ENCODE results near the gene NKX2-1.
"Not testable (repeated sequence)": the region's sequence is repeated elsewhere in the genome, so short reads cannot be mapped to it uniquely, and the experiment has no call there.

The NKX2-1 gene

DNA sequence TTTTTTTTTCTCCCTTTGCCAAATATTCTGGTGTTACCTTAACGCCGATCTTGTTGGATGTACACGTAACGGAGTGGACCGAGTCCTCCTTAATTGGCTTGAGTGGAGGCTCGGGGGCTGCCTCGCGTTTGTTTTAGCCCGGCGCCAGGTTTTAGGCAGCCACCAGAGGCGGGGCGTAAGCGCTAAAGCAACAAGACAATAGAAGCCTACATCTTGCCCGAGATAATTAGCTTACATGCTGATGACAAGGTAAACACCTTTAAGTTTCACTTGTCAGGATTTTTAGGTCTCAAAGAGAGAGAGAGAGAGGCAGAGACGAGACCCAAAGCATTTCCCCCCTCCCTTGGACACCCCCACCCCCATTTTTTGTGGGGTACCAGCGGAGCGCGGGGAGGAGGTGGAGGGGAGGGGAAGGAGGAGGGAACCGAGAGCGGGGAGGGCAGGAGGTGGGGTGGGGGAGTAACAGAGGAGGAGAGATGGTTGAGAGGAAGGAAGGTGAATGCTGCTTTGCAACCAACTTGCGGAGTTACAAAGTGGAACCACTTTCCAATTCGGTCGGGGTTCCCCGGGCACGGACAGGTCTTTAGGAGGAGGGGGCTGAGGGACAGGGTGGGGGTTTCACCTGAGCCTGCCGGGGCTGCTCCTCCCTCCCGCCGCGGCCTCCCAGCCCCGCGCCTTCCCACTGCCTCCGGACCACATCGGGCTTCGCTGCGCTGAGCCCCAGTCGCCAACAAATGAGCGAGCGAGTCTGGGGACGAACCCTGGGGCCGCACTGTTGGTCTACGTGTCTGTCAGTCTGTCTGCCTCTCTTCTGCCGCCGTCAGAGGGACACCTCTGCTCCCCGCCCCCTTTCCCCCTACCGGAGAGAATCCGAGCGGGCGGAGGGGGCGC is at the start of gene NKX2-1:
NKX2-1 (minus strand) TSS at position 802 of the 891 bp plus-strand sequence; CDS start at position 699, 103 bp downstream.
- TF ChIP-seq, protein P1, sequence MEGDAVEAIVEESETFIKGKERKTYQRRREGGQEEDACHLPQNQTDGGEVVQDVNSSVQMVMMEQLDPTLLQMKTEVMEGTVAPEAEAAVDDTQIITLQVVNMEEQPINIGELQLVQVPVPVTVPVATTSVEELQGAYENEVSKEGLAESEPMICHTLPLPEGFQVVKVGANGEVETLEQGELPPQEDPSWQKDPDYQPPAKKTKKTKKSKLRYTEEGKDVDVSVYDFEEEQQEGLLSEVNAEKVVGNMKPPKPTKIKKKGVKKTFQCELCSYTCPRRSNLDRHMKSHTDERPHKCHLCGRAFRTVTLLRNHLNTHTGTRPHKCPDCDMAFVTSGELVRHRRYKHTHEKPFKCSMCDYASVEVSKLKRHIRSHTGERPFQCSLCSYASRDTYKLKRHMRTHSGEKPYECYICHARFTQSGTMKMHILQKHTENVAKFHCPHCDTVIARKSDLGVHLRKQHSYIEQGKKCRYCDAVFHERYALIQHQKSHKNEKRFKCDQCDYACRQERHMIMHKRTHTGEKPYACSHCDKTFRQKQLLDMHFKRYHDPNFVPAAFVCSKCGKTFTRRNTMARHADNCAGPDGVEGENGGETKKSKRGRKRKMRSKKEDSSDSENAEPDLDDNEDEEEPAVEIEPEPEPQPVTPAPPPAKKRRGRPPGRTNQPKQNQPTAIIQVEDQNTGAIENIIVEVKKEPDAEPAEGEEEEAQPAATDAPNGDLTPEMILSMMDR (conservative IDR thresholded peaks at IDR 0.05), result no peak
- H3K27ac ChIP-seq, result peak within 1 kb of the TSS; percentile 56; the same call in 1 of the 2 replicates

DNA sequence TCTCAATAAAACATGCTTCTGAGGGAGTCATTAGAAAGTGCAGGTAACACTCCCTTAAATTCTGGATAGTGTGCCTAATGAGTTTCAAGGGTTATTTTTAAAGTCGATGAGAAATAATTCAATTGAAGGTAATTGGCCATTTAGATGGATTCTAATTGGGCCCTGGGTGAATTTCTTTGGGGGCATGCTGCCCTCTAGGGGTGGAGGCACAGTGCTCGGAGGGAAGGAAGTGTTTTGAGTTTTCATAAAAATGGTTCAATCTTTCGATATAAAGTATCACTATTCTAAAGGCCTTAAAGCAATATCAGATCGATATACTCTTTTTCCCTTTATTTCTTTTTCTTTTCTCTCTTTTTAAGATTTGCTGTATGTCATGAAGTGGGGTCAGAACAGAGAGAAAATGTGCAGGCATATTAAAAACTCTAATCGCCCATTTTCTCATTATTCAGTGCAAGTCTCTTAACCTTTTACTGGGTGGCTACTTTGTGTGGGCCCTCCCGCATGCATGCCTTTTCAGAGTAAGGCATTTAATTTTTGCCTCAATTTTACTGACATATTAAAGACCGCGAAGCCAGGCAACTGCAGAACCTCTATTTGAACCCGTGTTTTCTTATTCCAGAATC is 36.9 kb upstream of the NKX2-1 start:
- no peak overlapping the region for H3K27ac ChIP-seq
- TF ChIP-seq, protein P1 (conservative IDR thresholded peaks at IDR 0.05), result peak; percentile 93

DNA sequence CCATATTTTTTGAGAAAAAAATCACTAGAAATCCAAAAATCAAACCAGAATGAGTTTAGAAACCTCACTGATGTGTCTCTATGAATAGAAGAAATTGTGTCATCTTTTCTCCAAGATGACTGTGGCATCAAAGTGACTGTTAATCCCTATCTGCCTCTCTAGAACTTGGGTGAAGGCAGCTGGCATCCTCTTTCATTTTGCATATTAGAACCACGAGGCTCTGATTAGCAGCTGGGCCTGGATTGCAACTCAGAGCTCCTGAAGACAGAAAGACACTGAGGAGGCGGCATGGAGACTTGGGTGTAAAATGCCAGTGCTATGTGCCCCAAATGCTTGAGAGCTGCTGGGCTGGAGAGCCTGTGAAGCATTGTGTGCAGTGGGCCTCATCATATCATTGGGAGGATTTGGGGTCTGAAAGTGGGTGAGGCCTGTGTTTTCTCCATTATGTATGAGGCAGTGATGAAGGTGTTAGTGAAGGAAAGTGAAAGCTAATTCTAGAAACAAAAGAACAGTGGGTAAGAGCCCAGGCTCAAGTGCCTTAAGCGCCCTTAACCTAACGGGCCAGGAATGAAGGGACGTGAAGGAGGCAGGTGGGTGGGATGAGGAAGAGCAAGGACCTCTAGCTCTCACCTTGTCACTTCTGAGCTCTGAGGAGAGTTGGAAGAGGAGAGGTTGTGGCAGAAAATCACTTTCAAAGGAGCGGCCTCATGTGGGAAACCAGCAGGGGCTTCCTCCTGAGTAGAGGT is 36.1 kb upstream of the NKX2-1 start:
- TF ChIP-seq, protein P1 (conservative IDR thresholded peaks at IDR 0.05), result no peak
- no peak overlapping the region for H3K27ac ChIP-seq

DNA sequence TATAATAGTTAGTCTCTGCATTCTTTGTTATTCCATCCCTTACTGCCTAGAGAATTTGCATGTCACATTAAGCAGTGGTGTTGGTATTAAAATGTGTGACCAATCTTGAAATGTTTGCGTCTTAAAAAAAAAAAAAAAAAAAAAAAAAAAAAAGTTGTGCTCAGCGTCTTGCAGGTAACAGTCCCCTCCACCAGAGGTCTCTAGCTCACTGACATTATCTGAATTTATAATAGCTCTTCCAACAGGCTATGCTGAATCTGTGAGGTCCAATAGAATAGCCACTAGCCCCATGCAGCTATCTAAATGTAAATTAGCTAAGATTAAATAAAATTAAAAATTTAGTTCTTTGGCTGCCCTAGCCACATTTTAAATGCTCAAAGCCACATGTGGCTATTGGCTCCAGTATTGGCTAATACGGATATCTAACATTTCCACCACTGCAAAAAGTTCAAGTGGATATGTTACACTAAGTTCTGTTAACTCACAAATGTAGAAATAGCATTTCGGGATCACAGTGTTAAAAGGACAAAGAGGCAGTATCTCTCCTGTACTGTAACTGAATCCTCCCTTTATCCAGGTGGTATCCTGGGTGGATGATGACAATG is 33.7 kb upstream of the NKX2-1 start:
- TF ChIP-seq, protein P1 (conservative IDR thresholded peaks at IDR 0.05), result peak; percentile 89
- no peak overlapping the region for H3K27ac ChIP-seq

DNA sequence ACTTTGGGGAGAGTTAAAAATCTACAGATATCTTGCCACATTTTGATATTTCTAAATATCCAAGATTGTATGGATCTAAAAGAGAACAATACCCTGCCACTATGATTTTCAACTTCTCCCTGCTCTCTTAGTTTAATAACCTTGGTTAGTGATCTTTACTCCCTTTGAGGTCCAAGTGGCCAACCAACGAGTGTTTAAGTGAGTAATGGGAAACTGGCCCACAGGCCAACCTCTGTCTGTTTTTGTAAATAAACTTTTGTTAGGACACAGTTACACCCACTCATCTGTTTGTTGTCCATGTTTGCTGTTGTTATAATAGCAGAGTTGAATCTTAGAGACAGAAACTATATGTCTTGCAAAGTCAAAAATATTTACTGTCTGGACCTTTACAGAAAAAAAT is 30.9 kb upstream of the NKX2-1 start:
- TF ChIP-seq, protein P1 (conservative IDR thresholded peaks at IDR 0.05), result no peak
- no peak overlapping the region for H3K27ac ChIP-seq

DNA sequence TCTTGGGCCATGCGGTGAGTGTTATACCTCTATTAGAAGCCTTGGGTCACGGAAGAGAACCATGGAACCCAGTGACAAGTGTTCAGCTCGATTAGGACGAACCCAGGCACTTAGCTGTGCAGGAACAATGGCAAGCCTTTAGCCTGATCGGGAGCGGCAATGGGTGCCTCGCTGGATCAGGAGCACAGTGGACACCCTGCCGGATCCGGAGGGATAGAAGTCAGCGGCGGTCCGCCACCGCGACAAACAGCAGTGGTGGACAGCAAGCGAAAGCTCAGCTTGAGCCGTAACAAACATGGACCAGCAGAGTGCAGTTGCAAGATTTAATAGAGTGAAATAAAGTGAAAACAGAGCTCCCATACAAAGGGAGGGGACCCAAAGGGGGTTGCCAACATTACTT is 24.2 kb upstream of the NKX2-1 start:
- not testable (repeated sequence) for H3K27ac ChIP-seq

DNA sequence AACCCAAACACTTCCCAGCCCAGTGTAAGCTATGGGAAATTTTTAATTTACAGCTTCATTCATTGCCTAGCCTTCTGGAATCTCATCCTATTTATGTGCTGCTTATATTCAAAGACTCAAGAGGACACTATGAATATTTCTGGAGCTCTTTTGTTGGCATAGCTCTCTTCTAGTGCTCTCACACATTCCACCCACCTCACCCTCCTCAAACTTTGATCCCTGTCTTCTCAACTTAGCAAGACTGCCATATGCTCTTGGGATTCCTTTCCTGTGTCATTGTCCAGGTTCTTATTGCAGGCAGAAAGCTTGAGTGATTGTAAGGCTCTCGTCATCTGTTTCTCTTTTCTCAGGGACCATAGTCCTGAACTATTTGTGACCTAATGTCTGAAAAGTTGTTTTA is 18.0 kb upstream of the NKX2-1 start:
- TF ChIP-seq, protein P1 (conservative IDR thresholded peaks at IDR 0.05), result no peak

More for the DNA sequence above, 18.0 kb upstream of the NKX2-1 start:
- no peak overlapping the region for H3K27ac ChIP-seq

Measured in VCaP (cell line).